A549 (cell line): Measurements from ENCODE around the gene GAS6. TPM values are rescaled to one million over a fixed set of nuclear protein-coding genes. Genes with fewer than 3 reads are reported as not detected.

Experiments
- ATAC-seq, 2 experiments: fragments of 200-7000 bp in 1 of 2; fragments of >200 bp in 1 of 2; cut with Nextera tagmentation in 1 of 2; cut with Tn5 transposase in 1 of 2; 3 replicates each; pipeline versions ENCODE4 v1.8.0 to v1.9.1; 2018 to 2020; ENCODE audit warnings: mild to moderate bottlenecking in 1 of 2, moderate library complexity in 1 of 2
- CTCF ChIA-PET: fragments of 300-600 bp; sonication (Branson Sonifier 250); formaldehyde crosslinking; extraction: SDS; loops from one replicate; lab custom pipeline; 2021; ENCODE audit warnings: antibody characterized with exemption, inconsistent platforms; lab: Yijun Ruan, JAX
- POLR2A ChIA-PET: fragments of 350-600 bp; formaldehyde crosslinking; extraction: SDS; loops from one replicate; lab custom pipeline; 2021; ENCODE audit warnings: antibody characterized with exemption, inconsistent platforms; lab: Yijun Ruan, JAX
- DNase-seq, 2 experiments: peaks; one replicate each; pipeline versions ENCODE4 v3.0.0 to v3.0.0-alpha.2; 2011 to 2016; ENCODE audit warnings: low read depth in 1 of 2, low spot score in 1 of 2
- FAIRE-seq: peaks from 2 replicates; lab custom pipeline; 2011; peaks lifted over from hg19 to GRCh38; lab: Jason Lieb, UNC
- H3K27ac ChIP-seq, 2 experiments: fragments of >200 bp; sonication (Bioruptor Twin); formaldehyde crosslinking; 3 replicates each; pipeline ENCODE4 v1.5.1; 2016 to 2017
- H3K4me1 ChIP-seq: fragments of >200 bp; sonication (Bioruptor Twin); formaldehyde crosslinking; 3 replicates; pipeline ENCODE4 v1.6.1; 2016
- H3K4me2 ChIP-seq: fragments of >200 bp; sonication (Bioruptor Twin); formaldehyde crosslinking; 3 replicates; pipeline ENCODE4 v1.6.1; 2016
- H3K4me3 ChIP-seq: fragments of >200 bp; sonication (Bioruptor Twin); formaldehyde crosslinking; 3 replicates; pipeline ENCODE4 v1.5.1; 2016
- H3K9me3 ChIP-seq: fragments of >200 bp; sonication (Bioruptor Twin); formaldehyde crosslinking; 3 replicates; pipeline ENCODE4 v1.6.1; 2016
- CBX2 ChIP-seq: fragments of 200-600 bp; sonication (generic); IDR thresholded peaks from 2 replicates; pipeline ENCODE4 v1.6.1; 2016; ENCODE audit warnings: low read depth, mild to moderate bottlenecking, borderline replicate concordance
- CHD4 ChIP-seq: fragments of 200-600 bp; sonication (generic); IDR thresholded peaks from 2 replicates; pipeline ENCODE4 v1.6.1; 2016; ENCODE audit warnings: antibody characterized with exemption, mild to moderate bottlenecking, borderline replicate concordance
- CTCF ChIP-seq: fragments of >200 bp; sonication (Bioruptor Twin); formaldehyde crosslinking; IDR thresholded peaks from 3 replicates; pipeline ENCODE4 v1.5.1; 2016
- EHF ChIP-seq: fragments of 250-450 bp; sonication (Bioruptor Pico); IDR thresholded peaks from 2 replicates; pipeline ENCODE4 v1.5.0; 2020; ENCODE audit warnings: mild to moderate bottlenecking
- EP300 ChIP-seq, 2 experiments: fragments of >200 bp; sonication (Bioruptor Twin); formaldehyde crosslinking; IDR thresholded peaks; 2 replicates in 1 of 2; 3 replicates in 1 of 2; pipeline ENCODE4 v1.6.1; 2016 to 2017
- FOXS1 ChIP-seq: fragments of 250-450 bp; sonication (Bioruptor Pico); IDR thresholded peaks from 2 replicates; pipeline ENCODE4 v1.5.0; 2020; ENCODE audit warnings: mild to moderate bottlenecking, moderate library complexity
- HOXA7 ChIP-seq: fragments of 250-450 bp; sonication (Bioruptor Pico); IDR thresholded peaks from 2 replicates; pipeline ENCODE4 v1.5.0; 2020; ENCODE audit warnings: mild to moderate bottlenecking, moderate library complexity
- HOXB13 ChIP-seq: fragments of 250-450 bp; sonication (Bioruptor Pico); IDR thresholded peaks from 2 replicates; pipeline ENCODE4 v1.5.0; 2020; ENCODE audit warnings: low read depth, mild to moderate bottlenecking, moderate library complexity
- JUNB ChIP-seq: fragments of >200 bp; sonication (Bioruptor Twin); formaldehyde crosslinking; IDR thresholded peaks from 2 replicates; pipeline ENCODE4 v1.6.1; 2016
- MAFK ChIP-seq: fragments of 450-650 bp; IDR thresholded peaks from 2 replicates; pipeline ENCODE4 v1.6.1; 2014; ENCODE audit not compliant: partially characterized antibody
- MAX ChIP-seq: IDR thresholded peaks from 2 replicates; pipeline ENCODE4 v1.6.1; 2012
- MYC ChIP-seq: IDR thresholded peaks from 2 replicates; pipeline ENCODE4 v1.6.1; 2012; ENCODE audit warnings: mild to moderate bottlenecking, inconsistent platforms, low read length, improper control_type of control experiment, borderline replicate concordance
- NFE2L2 ChIP-seq: fragments of 150-350 bp; conservative IDR thresholded peaks from 2 replicates; pipeline ENCODE4 v1.6.1; 2014; ENCODE audit warnings: low read length
- NPAS2 ChIP-seq: fragments of 250-450 bp; sonication (Bioruptor Pico); IDR thresholded peaks from 2 replicates; pipeline ENCODE4 v1.8.0; 2022; ENCODE audit warnings: mild to moderate bottlenecking, moderate library complexity, borderline replicate concordance
- NR3C1 ChIP-seq: fragments of >200 bp; sonication (Bioruptor Twin); formaldehyde crosslinking; IDR thresholded peaks from 3 replicates; pipeline ENCODE4 v1.6.1; 2017
- POLR2A ChIP-seq: IDR thresholded peaks from 2 replicates; pipeline ENCODE4 v1.6.1; 2012; ENCODE audit warnings: mild to moderate bottlenecking, low read length
- RAD21 ChIP-seq, 2 experiments: fragments of >200 bp in 1 of 2; sonication (Bioruptor Twin) in 1 of 2; formaldehyde crosslinking in 1 of 2; IDR thresholded peaks in 1 of 2; conservative IDR thresholded peaks in 1 of 2; 2 replicates in 1 of 2; 3 replicates in 1 of 2; pipeline ENCODE4 v1.6.1; 2012 to 2018; ENCODE audit warnings: inconsistent platforms in 1 of 2
- TP53 ChIP-seq: fragments of 250-450 bp; sonication (Bioruptor Pico); IDR thresholded peaks from 2 replicates; pipeline ENCODE4 v1.5.0; 2021; ENCODE audit warnings: mild to moderate bottlenecking, moderate library complexity
- ZC3H11A ChIP-seq: fragments of 450-650 bp; IDR thresholded peaks from 2 replicates; pipeline ENCODE4 v1.6.1; 2014; ENCODE audit warnings: antibody characterized with exemption, mild to moderate bottlenecking
- WGBS: methylation state at CpG from one replicate; pipeline ENCODE4 v1.1.6; 2017; ENCODE audit errors: missing lambda C conversion rate; 5-methylcytosine and 5-hydroxymethylcytosine counted together
- polyA plus RNA-seq, 4 experiments: library from polyadenylated mRNA; depleted of rRNA in 3 of 4; stranded (reverse); fragments of >200 nt; fragmentation: RNase III in 1 of 4; extraction: RNeasy Plus Mini Kit Qiagen cat#74134 plus additional on column Dnase treatment in 1 of 4; gene quantifications; 2 replicates in 3 of 4; 3 replicates in 1 of 4; pipeline ENCODE4 v1.2.3, GENCODE V29; 2011 to 2017
- TF ChIP-seq, protein P1 (sequence below): IDR thresholded peaks from 2 replicates; pipeline ENCODE4 v1.6.1; 2012; ENCODE audit warnings: low read depth, borderline replicate concordance
- TF ChIP-seq, protein P2 (sequence below): fragments of 450-650 bp; IDR thresholded peaks from 2 replicates; pipeline ENCODE4 v1.6.1; 2014; ENCODE audit warnings: antibody characterized with exemption

The GAS6 gene
- polyA plus RNA-seq, 2 of the 4 experiments (the other 2 are of a cell fraction) = 3.5 to 5.7 TPM

DNA sequence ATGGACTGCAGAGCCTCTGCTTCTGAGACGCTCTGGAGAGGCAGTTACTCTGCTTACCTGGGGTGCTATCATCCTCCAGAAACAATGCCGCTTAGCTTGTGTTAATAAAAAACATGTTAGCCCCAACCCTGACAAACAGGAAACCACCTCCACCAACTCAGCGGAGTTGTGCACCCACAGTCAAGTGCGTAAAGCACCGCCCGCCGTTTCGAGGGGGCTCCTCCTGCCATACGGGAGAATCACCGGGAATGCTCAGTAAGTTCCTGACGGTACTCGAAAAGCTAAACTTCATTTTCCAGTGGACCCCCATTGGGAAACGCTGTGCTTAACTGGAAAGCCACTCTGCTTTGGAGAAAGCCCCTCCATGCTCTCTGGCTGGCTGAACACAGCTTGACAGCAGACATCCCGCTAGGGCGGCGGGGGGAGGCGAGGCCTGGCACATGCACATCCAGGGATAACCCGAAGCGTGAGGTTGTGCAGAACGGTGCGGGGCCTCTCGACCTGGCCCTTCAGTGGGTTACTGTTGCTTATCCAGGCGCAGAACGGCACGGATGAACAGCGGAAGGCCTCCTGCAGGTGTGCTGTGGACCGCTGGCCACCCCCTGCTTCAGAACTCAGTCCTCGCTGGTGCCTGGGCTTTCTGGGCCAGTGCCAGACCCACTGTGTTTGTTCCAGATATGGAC is 17.1 kb downstream of the GAS6 start:
- H3K4me2 ChIP-seq = no peak overlapping the region
- H3K4me3 ChIP-seq = no peak overlapping the region
- TF ChIP-seq MAX (no peak), HOXB13 (no peak), TP53 (CRISPR knock-in tag) (no peak), HOXA7 (no peak), MYC (no peak), NFE2L2 (no peak), EHF (CRISPR knock-in tag) (no peak)
- TF ChIP-seq, protein P1, sequence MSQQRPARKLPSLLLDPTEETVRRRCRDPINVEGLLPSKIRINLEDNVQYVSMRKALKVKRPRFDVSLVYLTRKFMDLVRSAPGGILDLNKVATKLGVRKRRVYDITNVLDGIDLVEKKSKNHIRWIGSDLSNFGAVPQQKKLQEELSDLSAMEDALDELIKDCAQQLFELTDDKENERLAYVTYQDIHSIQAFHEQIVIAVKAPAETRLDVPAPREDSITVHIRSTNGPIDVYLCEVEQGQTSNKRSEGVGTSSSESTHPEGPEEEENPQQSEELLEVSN = no peak
- TF ChIP-seq, protein P2, sequence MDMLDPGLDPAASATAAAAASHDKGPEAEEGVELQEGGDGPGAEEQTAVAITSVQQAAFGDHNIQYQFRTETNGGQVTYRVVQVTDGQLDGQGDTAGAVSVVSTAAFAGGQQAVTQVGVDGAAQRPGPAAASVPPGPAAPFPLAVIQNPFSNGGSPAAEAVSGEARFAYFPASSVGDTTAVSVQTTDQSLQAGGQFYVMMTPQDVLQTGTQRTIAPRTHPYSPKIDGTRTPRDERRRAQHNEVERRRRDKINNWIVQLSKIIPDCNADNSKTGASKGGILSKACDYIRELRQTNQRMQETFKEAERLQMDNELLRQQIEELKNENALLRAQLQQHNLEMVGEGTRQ = no peak
- no peak for FAIRE-seq
- ATAC-seq = no peak
- WGBS = 94% methylated on average over 27 of the region's 28 CpGs
- no peak for DNase-seq
- ChIA-PET POLR2A (no interaction called here), CTCF (interaction anchor here (0.7 to 1.8 kb wide), 3 partner anchors 9 to 30 kb away, joined by 3 to 4 read pairs (median 3); no protein-coding TSS in a partner anchor)
- no peak overlapping the region for H3K27ac ChIP-seq
- H3K9me3 ChIP-seq = peaks cover 29% of the 10 kb centered on the region; the same call in 2 of the 3 replicates
- H3K4me1 ChIP-seq = peaks cover 6% of the 10 kb centered on the region; the same call in 1 of the 3 replicates

- no peak for DNase-seq
- Histone ChIP-seq H3K4me1 (peaks cover 6% of the 10 kb centered on the region; the same call in 1 of the 3 replicates), H3K4me3 (no peak overlapping the region), H3K27ac (no peak overlapping the region), H3K9me3 (peaks cover 29% of the 10 kb centered on the region; the same call in 2 of the 3 replicates), H3K4me2 (no peak overlapping the region)
- ChIA-PET POLR2A (no interaction called here), CTCF (interaction anchor here (0.7 kb wide), 1 partner anchor 21 kb away, joined by 3 read pairs; no protein-coding TSS in a partner anchor)
- FAIRE-seq = no peak
- WGBS = 94% methylated on average over 30 of the region's 30 CpGs
- ATAC-seq = no peak
- no peak for TF ChIP-seq CTCF
- TF ChIP-seq MAFK = no peak
- no peak for TF ChIP-seq JUNB
- no peak for TF ChIP-seq CBX2
- TF ChIP-seq CHD4 = no peak
- no peak for TF ChIP-seq POLR2A
- TF ChIP-seq ZC3H11A = no peak
- TF ChIP-seq NPAS2 (CRISPR knock-in tag) = no peak
- TF ChIP-seq RAD21 (conservative IDR thresholded peaks at IDR 0.05 in 1 of 2, IDR thresholded peaks at IDR 0.05 in 1 of 2) = no peak
- no peak for TF ChIP-seq EP300 (IDR thresholded peaks at IDR 0.05)
- TF ChIP-seq NR3C1 = no peak
- no peak for TF ChIP-seq FOXS1 (CRISPR knock-in tag)
Observed at GRCh38 chr13:113845723-113846635, 17.9 kb downstream of the GAS6 start.
